ENCODE measurements around the gene TRMT11. TPM values are rescaled to one million over a fixed set of nuclear protein-coding genes. Genes with fewer than 3 reads are reported as not detected.
"Not testable (repeated sequence)": the region's sequence is repeated elsewhere in the genome, so short reads cannot be mapped to it uniquely, and the experiment has no call there.

Gene TRMT11
- total and polyA plus RNA-seq, 10 donors, result 10.7 to 37.7 (median 22.2) TPM

- DNase-seq, result no peak
- H3K4me3 ChIP-seq, result no peak overlapping the region
- no peak overlapping the region for H3K27ac ChIP-seq
- TF ChIP-seq POLR2AphosphoS5 (IDR thresholded peaks at IDR 0.05), result no peak
- TF ChIP-seq CTCF (IDR thresholded peaks at IDR 0.05 in 8 of 11, conservative IDR thresholded peaks at IDR 0.05 in 3 of 11), result no peak
- no peak for TF ChIP-seq POLR2A (IDR thresholded peaks at IDR 0.05)
- no peaks in the 10 kb centered on the region for H3K4me1 ChIP-seq
- peaks cover 0 to 31% (median 5%) of the 10 kb centered on the region in 6 donors for H3K36me3 ChIP-seq
- intact Hi-C loops (cut with DNase I; ENCODE audit: low total_unique reads), result no loop called here
- H3K9me3 ChIP-seq, result peaks cover 0 to 6% (median 0%) of the 10 kb centered on the region in 8 donors
- WGBS, 5 donors, result 81 to 91% (median 85%) methylated on average over 5 of the region's 5 CpGs
- H3K27me3 ChIP-seq (replicated peaks in 1 of 7), result no peaks in the 10 kb centered on the region
Observed at GRCh38 chr6:126056355-126057004, 70.1 kb downstream of the TRMT11 start.

- 94 to 100% (median 100%) methylated on average over 2 to 3 of the region's 3 CpGs for WGBS, 5 donors
- intact Hi-C loops (cut with DNase I; ENCODE audit: low total_unique reads), result not testable (repeated sequence)
Observed at GRCh38 chr6:126058085-126058484, 71.7 kb downstream of the TRMT11 start.

GRCh38 chr6:126060400-126060799, 74.1 kb downstream of the TRMT11 start:
- Histone ChIP-seq H3K36me3 (peaks cover 0 to 21% (median 5%) of the 10 kb centered on the region in 6 donors), H3K4me1 (no peaks in the 10 kb centered on the region), H3K9me3 (peaks cover 0 to 6% (median 0%) of the 10 kb centered on the region in 8 donors), H3K27ac (no peak overlapping the region), H3K4me3 (no peak overlapping the region), H3K27me3 (replicated peaks in 1 of 7) (no peaks in the 10 kb centered on the region)
- no peak for DNase-seq
- WGBS, 5 donors, result 86 to 93% (median 91%) methylated on average over 4 to 5 of the region's 5 CpGs
- intact Hi-C loops (cut with DNase I; ENCODE audit: low total_unique reads), result no loop called here
- TF ChIP-seq CTCF (IDR thresholded peaks at IDR 0.05 in 8 of 11, conservative IDR thresholded peaks at IDR 0.05 in 3 of 11) (no peak), POLR2A (IDR thresholded peaks at IDR 0.05) (no peak), POLR2AphosphoS5 (IDR thresholded peaks at IDR 0.05) (no peak)

More at GRCh38 chr6:126058085-126058484, 71.7 kb downstream of the TRMT11 start:
- H3K27ac ChIP-seq; H3K4me1 ChIP-seq; H3K27me3 ChIP-seq (replicated peaks in 1 of 7); H3K4me3 ChIP-seq; H3K9me3 ChIP-seq; DNase-seq: not testable (repeated sequence)
- H3K36me3 ChIP-seq, result peaks cover 0 to 29% (median 5%) of the 10 kb centered on the region in 6 donors

GRCh38 chr6:126063512-126064146, 77.3 kb downstream of the TRMT11 start:
- WGBS, 5 donors, result 82 to 86% (median 85%) methylated on average over 6 of the region's 6 CpGs
- Histone ChIP-seq H3K36me3 (peaks cover 0 to 25% (median 5%) of the 10 kb centered on the region in 6 donors), H3K9me3 (peaks cover 0 to 5% (median 0%) of the 10 kb centered on the region in 8 donors), H3K27ac (no peak overlapping the region), H3K27me3 (replicated peaks in 1 of 7) (no peaks in the 10 kb centered on the region), H3K4me3 (no peak overlapping the region), H3K4me1 (no peaks in the 10 kb centered on the region)
- intact Hi-C loops (cut with DNase I; ENCODE audit: low total_unique reads), result no loop called here
- TF ChIP-seq POLR2A (IDR thresholded peaks at IDR 0.05), result no peak
- no peak for TF ChIP-seq CTCF (IDR thresholded peaks at IDR 0.05 in 8 of 11, conservative IDR thresholded peaks at IDR 0.05 in 3 of 11)
- TF ChIP-seq POLR2AphosphoS5 (IDR thresholded peaks at IDR 0.05), result no peak
- no peak for DNase-seq

All from spleen (tissue), 11 donors.